Muscle layer of colon (tissue), 2 donors: ENCODE results near the gene CD99.
"Not testable (repeated sequence)": the region's sequence is repeated elsewhere in the genome, so short reads cannot be mapped to it uniquely, and the experiment has no call there.

Experiments
- H3K27ac ChIP-seq: one replicate; pipeline ENCODE4 v1.7.0; 2013; ENCODE audit warnings: low read depth, mild to moderate bottlenecking, low read length, moderate library complexity
- H3K27me3 ChIP-seq, 2 donors: one replicate each; pipeline ENCODE4 v1.7.0; 2013; ENCODE audit warnings: low read length in 2 of 2, mild to moderate bottlenecking in 2 of 2; ENCODE audit not compliant: insufficient read depth in 2 of 2, control insufficient read depth in 1 of 2
- H3K36me3 ChIP-seq: one replicate; pipeline ENCODE4 v1.7.0; 2013; ENCODE audit warnings: mild to moderate bottlenecking, low read length; ENCODE audit not compliant: insufficient read depth
- H3K4me1 ChIP-seq: one replicate; pipeline ENCODE4 v1.7.0; 2013; ENCODE audit warnings: mild to moderate bottlenecking, low read length; ENCODE audit not compliant: insufficient read depth
- H3K4me3 ChIP-seq, 2 donors: one replicate each; pipeline ENCODE4 v1.7.0; 2013; ENCODE audit warnings: low read length in 2 of 2, low read depth in 1 of 2, mild to moderate bottlenecking in 1 of 2, moderate library complexity in 1 of 2
- H3K9ac ChIP-seq: one replicate; pipeline ENCODE4 v1.7.0; 2013; ENCODE audit warnings: low read length
- H3K9me3 ChIP-seq: one replicate; pipeline ENCODE4 v1.7.0; 2013; ENCODE audit warnings: mild to moderate bottlenecking, low read length
- donor health status: abdominal sarcoma.
- donor health status: Adenocarcinoma of cecum.

CD99 gene

GRCh38 chrX:2735270-2735669 is 44.2 kb downstream of the CD99 start:
- peaks cover 22% of the 10 kb centered on the region for H3K36me3 ChIP-seq
- H3K9me3 ChIP-seq: no peaks in the 10 kb centered on the region
- no peak overlapping the region for H3K27ac ChIP-seq
- H3K4me3 ChIP-seq: no peak overlapping the region
- no peaks in the 10 kb centered on the region for H3K4me1 ChIP-seq
- no peaks in the 10 kb centered on the region for H3K27me3 ChIP-seq
- no peak overlapping the region for H3K9ac ChIP-seq

GRCh38 chrX:2740672-2741071 is 49.6 kb downstream of the CD99 start:
- Histone ChIP-seq H3K9ac (no peak overlapping the region), H3K36me3 (peaks cover 11% of the 10 kb centered on the region), H3K4me3 (no peak overlapping the region), H3K27me3 (no peaks in the 10 kb centered on the region), H3K27ac (no peak overlapping the region), H3K9me3 (no peaks in the 10 kb centered on the region), H3K4me1 (no peaks in the 10 kb centered on the region)

- Histone ChIP-seq H3K9ac (no peak overlapping the region), H3K27me3 (no peaks in the 10 kb centered on the region), H3K9me3 (no peaks in the 10 kb centered on the region), H3K4me1 (no peaks in the 10 kb centered on the region), H3K27ac (no peak overlapping the region), H3K36me3 (peaks cover 11% of the 10 kb centered on the region), H3K4me3 (no peak overlapping the region)
Measured at GRCh38 chrX:2741386-2741785, 50.3 kb downstream of the CD99 start.

- H3K9ac ChIP-seq, H3K36me3 ChIP-seq, H3K27ac ChIP-seq, H3K27me3 ChIP-seq, H3K4me1 ChIP-seq, H3K4me3 ChIP-seq, H3K9me3 ChIP-seq: not testable (repeated sequence)
Measured at GRCh38 chrX:2746250-2746649, 55.2 kb downstream of the CD99 start.

DNA sequence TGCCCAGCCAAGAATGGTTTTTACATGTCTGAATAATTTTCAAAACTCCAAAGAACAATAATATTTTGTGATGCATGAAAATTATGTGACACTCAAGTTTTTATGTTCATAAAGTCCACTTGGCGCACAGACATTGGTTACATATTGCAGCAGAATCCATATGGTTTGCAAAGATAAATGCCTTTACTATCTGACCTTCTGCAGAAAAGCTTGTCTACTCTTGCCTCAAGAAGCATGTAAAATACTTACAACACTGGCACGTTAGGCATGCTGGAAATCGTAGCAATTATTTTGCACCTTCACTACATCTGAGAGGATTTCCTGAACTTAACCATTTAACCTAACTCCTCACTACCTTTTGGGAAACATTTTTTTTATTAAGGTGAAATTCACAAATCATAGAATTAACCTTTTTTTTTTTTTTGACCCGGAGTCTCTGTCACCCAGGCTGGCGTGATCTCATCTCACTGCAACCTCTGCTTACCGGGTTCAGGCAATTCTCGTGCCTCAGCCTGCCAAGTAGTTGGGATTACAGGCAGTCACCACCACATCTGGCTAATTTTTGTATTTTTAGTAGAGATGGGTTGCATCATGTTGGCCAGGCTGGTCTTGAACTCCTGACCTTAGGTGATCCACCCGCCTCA is 57.2 kb downstream of the CD99 start:
- Histone ChIP-seq H3K27me3 (no peaks in the 10 kb centered on the region), H3K4me3 (no peak overlapping the region), H3K27ac (no peak overlapping the region), H3K36me3 (no peaks in the 10 kb centered on the region), H3K4me1 (no peaks in the 10 kb centered on the region), H3K9me3 (no peaks in the 10 kb centered on the region), H3K9ac (no peak overlapping the region)

- Histone ChIP-seq H3K9ac (no peak overlapping the region), H3K4me1 (no peaks in the 10 kb centered on the region), H3K27me3 (no peaks in the 10 kb centered on the region), H3K36me3 (no peaks in the 10 kb centered on the region), H3K27ac (no peak overlapping the region), H3K9me3 (no peaks in the 10 kb centered on the region), H3K4me3 (no peak overlapping the region)
Measured at GRCh38 chrX:2748815-2749188, 57.7 kb downstream of the CD99 start.

DNA sequence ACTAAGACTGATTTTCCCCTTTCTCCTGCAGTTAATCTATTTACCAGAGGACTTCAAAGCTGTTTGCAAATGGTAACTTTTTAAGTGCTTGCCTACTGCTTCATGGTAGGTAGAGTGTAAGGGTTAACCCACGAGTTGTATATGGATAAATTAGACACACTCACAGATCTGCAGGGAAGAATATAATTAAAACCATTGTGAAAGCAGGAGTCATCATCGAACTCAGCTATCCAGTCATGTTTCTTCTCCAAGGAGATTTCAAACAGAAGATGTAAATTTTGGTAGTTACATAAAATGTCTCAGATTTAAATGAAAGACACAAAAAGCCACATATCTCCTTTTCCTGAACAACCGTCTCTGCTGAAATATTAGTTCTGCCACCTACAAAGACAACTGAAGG is 60.2 kb downstream of the CD99 start:
- H3K9ac ChIP-seq: no peak overlapping the region
- H3K4me3 ChIP-seq: no peak overlapping the region
- H3K36me3 ChIP-seq: no peaks in the 10 kb centered on the region
- H3K27me3 ChIP-seq: no peaks in the 10 kb centered on the region
- no peak overlapping the region for H3K27ac ChIP-seq
- no peaks in the 10 kb centered on the region for H3K4me1 ChIP-seq
- H3K9me3 ChIP-seq: no peaks in the 10 kb centered on the region

DNA sequence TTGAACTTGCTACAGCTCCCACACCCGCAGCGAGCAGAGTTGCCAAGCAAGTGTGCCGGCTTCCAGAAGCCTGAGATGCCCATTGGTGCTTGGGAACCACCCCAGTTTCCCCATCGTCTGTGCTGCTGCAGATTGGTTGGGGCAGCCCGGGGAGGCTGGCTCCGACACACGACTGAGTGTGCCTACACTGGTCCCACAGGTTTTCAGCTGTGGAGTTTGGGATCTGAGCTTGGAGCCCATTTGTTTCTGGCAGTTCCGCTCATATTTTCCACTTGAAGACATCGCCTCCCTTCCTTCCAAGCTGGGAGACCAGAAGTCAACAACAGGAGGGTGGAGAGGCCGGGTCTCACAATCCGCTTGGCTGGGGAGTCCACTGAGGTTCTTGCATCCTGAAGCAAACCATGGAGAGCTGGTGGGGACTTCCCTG is 60.8 kb downstream of the CD99 start, which contains the start of gene XG:
Gene XG, plus strand, starts transcription at position 167 of the 427 bp plus-strand sequence. Its CDS starts 235 bp downstream, at position 402.
- not testable (repeated sequence) for H3K36me3 ChIP-seq, H3K4me3 ChIP-seq, H3K27ac ChIP-seq

DNA sequence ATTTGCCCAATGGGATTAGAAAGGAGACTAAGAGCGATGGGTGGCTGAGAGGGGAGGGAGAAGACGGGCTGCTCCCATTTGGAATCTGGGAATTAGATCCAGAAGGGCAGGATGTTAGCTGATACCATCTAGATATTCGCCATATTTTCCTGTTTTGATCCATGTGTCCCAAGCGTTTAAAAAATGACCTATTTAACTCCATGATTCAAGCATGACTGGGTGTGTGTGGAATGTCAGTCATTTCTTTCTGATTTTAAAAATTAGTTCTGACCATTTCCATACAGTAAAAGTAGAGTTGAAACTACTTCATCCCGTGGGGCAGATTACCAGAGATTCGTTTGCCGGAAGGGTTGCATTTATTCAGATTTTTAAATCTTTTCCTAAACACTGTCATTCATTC is 61.3 kb downstream of the CD99 start:
- H3K4me3 ChIP-seq, H3K27me3 ChIP-seq, H3K4me1 ChIP-seq, H3K36me3 ChIP-seq, H3K27ac ChIP-seq, H3K9me3 ChIP-seq, H3K9ac ChIP-seq: not testable (repeated sequence)

More for the DNA sequence above, 60.8 kb downstream of the CD99 start, which contains the start of gene XG:
- H3K27me3 ChIP-seq, H3K9ac ChIP-seq, H3K4me1 ChIP-seq, H3K9me3 ChIP-seq: not testable (repeated sequence)

- not testable (repeated sequence) for H3K4me1 ChIP-seq, H3K27ac ChIP-seq, H3K9me3 ChIP-seq
Measured at GRCh38 chrX:2755163-2755715, 64.1 kb downstream of the CD99 start.

DNA sequence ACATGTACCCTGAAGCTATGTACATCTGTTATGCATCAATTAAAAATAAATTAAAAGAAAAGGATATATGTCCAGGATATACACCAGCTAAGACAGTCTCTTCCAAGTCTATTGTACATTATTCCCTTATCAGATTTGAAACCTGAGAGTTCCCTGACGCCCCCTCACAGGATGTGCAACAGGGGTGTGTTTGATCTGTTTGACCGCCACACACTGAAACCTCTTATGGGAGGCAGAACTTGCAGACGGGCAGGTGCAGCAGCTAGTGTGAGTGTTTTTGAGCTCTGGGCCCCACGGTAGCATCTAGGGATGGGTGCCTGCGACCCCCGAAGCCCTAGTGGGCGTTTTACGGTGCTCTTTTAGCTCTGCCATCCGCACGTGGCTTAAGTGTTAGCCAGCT is 65.5 kb downstream of the CD99 start:
- Histone ChIP-seq H3K9me3 (no peaks in the 10 kb centered on the region), H3K36me3 (no peaks in the 10 kb centered on the region), H3K4me3 (no peak overlapping the region), H3K27ac (no peak overlapping the region), H3K27me3 (no peaks in the 10 kb centered on the region), H3K4me1 (no peaks in the 10 kb centered on the region), H3K9ac (no peak overlapping the region)

More at GRCh38 chrX:2755163-2755715, 64.1 kb downstream of the CD99 start:
- not testable (repeated sequence) for H3K4me3 ChIP-seq, H3K27me3 ChIP-seq, H3K9ac ChIP-seq, H3K36me3 ChIP-seq

GRCh38 chrX:2761246-2761645 is 70.2 kb downstream of the CD99 start:
- Histone ChIP-seq H3K27ac (no peak overlapping the region), H3K9me3 (no peaks in the 10 kb centered on the region), H3K4me3 (no peak overlapping the region), H3K9ac (no peak overlapping the region), H3K4me1 (no peaks in the 10 kb centered on the region), H3K36me3 (no peaks in the 10 kb centered on the region), H3K27me3 (no peaks in the 10 kb centered on the region)
